NAMALWA (cell line): Measurements from ENCODE around the gene LHX1.

Source experiments
- DNase-seq: peaks from one replicate; pipeline ENCODE4 v3.0.0-alpha.2; 2015; ENCODE audit warnings: low spot score

The LHX1 gene

GRCh38 chr17:36922175-36922574 lies 15.1 kb upstream of the LHX1 start:
- no peak for DNase-seq

GRCh38 chr17:36923814-36924221 lies 13.5 kb upstream of the LHX1 start:
- no peak for DNase-seq

GRCh38 chr17:36926226-36926625 lies 11.0 kb upstream of the LHX1 start:
- DNase-seq, result no peak

GRCh38 chr17:36926701-36927100 lies 10.6 kb upstream of the LHX1 start:
- DNase-seq, result no peak

GRCh38 chr17:36928471-36929345 lies 8.6 kb upstream of the LHX1 start:
- DNase-seq, result no peak

GRCh38 chr17:36929851-36930582 lies 7.3 kb upstream of the LHX1 start:
- no peak for DNase-seq

GRCh38 chr17:36930583-36930900 lies 6.7 kb upstream of the LHX1 start:
- DNase-seq, result no peak

- DNase-seq, result no peak
Observed at GRCh38 chr17:36931096-36931696, 6.1 kb upstream of the LHX1 start.

GRCh38 chr17:36931697-36932382 lies 5.4 kb upstream of the LHX1 start:
- DNase-seq, result no peak

GRCh38 chr17:36932383-36932693 lies 4.9 kb upstream of the LHX1 start:
- DNase-seq, result no peak

- DNase-seq, result no peak
Observed at GRCh38 chr17:36932694-36933511, 4.4 kb upstream of the LHX1 start.

GRCh38 chr17:36933512-36934143 lies 3.6 kb upstream of the LHX1 start:
- DNase-seq, result no peak

GRCh38 chr17:36934144-36934691 lies 3.1 kb upstream of the LHX1 start:
- no peak for DNase-seq

GRCh38 chr17:36934692-36935630 lies 2.3 kb upstream of the LHX1 start:
- no peak for DNase-seq

GRCh38 chr17:36935671-36936454 lies 1.4 kb upstream of the LHX1 start:
- no peak for DNase-seq

GRCh38 chr17:36936455-36937000 lies 747 bp upstream of the LHX1 start:
- no peak for DNase-seq

- no peak for DNase-seq
Observed at GRCh38 chr17:36937959-36938565, 787 bp downstream of the LHX1 start.

GRCh38 chr17:36938566-36939051 lies 1.3 kb downstream of the LHX1 start:
- DNase-seq, result no peak
